Panc1 (cell line): ENCODE results near the gene SIGLEC1. TPM values are rescaled to one million over a fixed set of nuclear protein-coding genes. Genes with fewer than 3 reads are reported as not detected.

Experiments
- ATAC-seq: fragments of 200-7000 bp; cut with Tn5 transposase; 2 replicates; pipeline ENCODE4 v1.9.1; 2020; ENCODE audit warnings: mild to moderate bottlenecking, moderate library complexity
- BruUV-seq: library from RNA; stranded (reverse); fragments of 400-500 nt; replicated peaks from 2 replicates; lab custom pipeline; 2021; lab: Mats Ljungman, UMichigan
- CTCF ChIA-PET: fragments of 300-600 bp; sonication (Branson Sonifier 250); formaldehyde crosslinking; loops from one replicate; lab custom pipeline; 2022; ENCODE audit warnings: antibody characterized with exemption; lab: Charles Lee
- POLR2A ChIA-PET: fragments of 300-600 bp; sonication (Branson Sonifier 250); formaldehyde crosslinking; loops from one replicate; lab custom pipeline; 2022; ENCODE audit warnings: antibody characterized with exemption; lab: Charles Lee
- DNase-seq: peaks from one replicate; pipeline ENCODE4 v3.0.0-alpha.2; 2010; ENCODE audit warnings: low read depth, low spot score
- H3K27ac ChIP-seq: 2 replicates; pipeline ENCODE4 v1.5.1; 2011; ENCODE audit warnings: mild to moderate bottlenecking, low read length, inconsistent platforms
- H3K27me3 ChIP-seq: fragments of 200-500 bp; sonication (Bioruptor generic); 2 replicates; pipeline ENCODE4 v1.6.0; 2014; ENCODE audit warnings: low read length, inconsistent platforms; ENCODE audit not compliant: control insufficient read depth, insufficient read depth
- H3K36me3 ChIP-seq: fragments of 200-500 bp; sonication (Bioruptor generic); 2 replicates; pipeline ENCODE4 v1.5.1; 2014; ENCODE audit warnings: inconsistent platforms, mild to moderate bottlenecking, low read length, moderate library complexity; ENCODE audit not compliant: control insufficient read depth, insufficient read depth
- H3K4me1 ChIP-seq: 2 replicates; pipeline ENCODE4 v1.5.1; 2011; ENCODE audit warnings: inconsistent platforms, mild to moderate bottlenecking, low read length, moderate library complexity; ENCODE audit not compliant: control insufficient read depth, insufficient read depth
- H3K4me3 ChIP-seq, 2 experiments: 2 replicates each; pipeline ENCODE4 v1.5.1; 2011 to 2012; ENCODE audit warnings: low read depth in 2 of 2, low read length in 2 of 2, mild to moderate bottlenecking in 2 of 2, inconsistent platforms in 1 of 2, moderate library complexity in 1 of 2
- H3K9me3 ChIP-seq: fragments of 200-500 bp; sonication (Bioruptor generic); 2 replicates; pipeline ENCODE4 v1.5.1; 2014; ENCODE audit warnings: low read depth, mild to moderate bottlenecking, inconsistent platforms, low read length, moderate library complexity; ENCODE audit not compliant: control insufficient read depth, insufficient read depth
- CTCF ChIP-seq: fragments of 450-650 bp; IDR thresholded peaks from 2 replicates; pipeline ENCODE4 v1.5.1; 2017; ENCODE audit warnings: mild to moderate bottlenecking
- POLR2AphosphoS5 ChIP-seq: IDR thresholded peaks from 2 replicates; pipeline ENCODE4 v1.6.1; 2012; ENCODE audit warnings: mild to moderate bottlenecking, low read depth, low read length, moderate library complexity
- REST ChIP-seq, 2 experiments: IDR thresholded peaks; 2 replicates each; pipeline ENCODE4 v1.6.1; 2011 to 2012; ENCODE audit warnings: low read depth in 2 of 2, control low read depth in 1 of 2, low read length in 1 of 2, mild to moderate bottlenecking in 1 of 2, moderate library complexity in 1 of 2; ENCODE audit not compliant: insufficient read depth in 1 of 2
- SIN3A ChIP-seq: IDR thresholded peaks from 2 replicates; pipeline ENCODE4 v1.6.1; 2012; ENCODE audit warnings: low read depth, mild to moderate bottlenecking, low read length, moderate library complexity, borderline replicate concordance; ENCODE audit not compliant: insufficient read depth
- TCF7L2 ChIP-seq: IDR thresholded peaks from 2 replicates; pipeline ENCODE4 v1.6.1; 2011; ENCODE audit warnings: mild to moderate bottlenecking, low read depth, low read length, inconsistent platforms
- in situ Hi-C: cut with HindIII; loops from 2 replicates; pipeline ENCODE4 v1.10.0; 2016; ENCODE audit warnings: low sequenced_read_pairs, low pct_unique_long_range_greater_than_20kb
- intact Hi-C: fragments of 100-400 bp; cut with micrococcal nuclease; formaldehyde crosslinking; loops from one replicate; pipeline ENCODE4 v1.10.0; 2022; ENCODE audit not compliant: unreplicated experiment
- total RNA-seq: library from RNA; stranded (reverse); gene quantifications from one replicate; pipeline ENCODE4 v1.2.1, GENCODE V29; 2021; ENCODE audit not compliant: unreplicated experiment

Gene SIGLEC1
- total RNA-seq, 1 experiment from 2014 or later: 0.03 TPM

- in situ Hi-C loops: no loop called here
- TF ChIP-seq CTCF: no peak
- intact Hi-C loops: no loop called here
These were observed 13.8 kb downstream of the SIGLEC1 start for GRCh38 chr20:3698591-3699001.

GRCh38 chr20:3697588-3698305 lies 14.7 kb downstream of the SIGLEC1 start:
- DNase-seq (no peak), ATAC-seq (no peak)
- CTCF ChIA-PET: interaction anchor here (0.6 to 0.7 kb wide), 2 partner anchors 10 to 237 kb away, joined by 3 to 8 read pairs; no protein-coding TSS in a partner anchor
- no TSS peak for BruUV-seq
- POLR2A ChIA-PET: no interaction called here
- Histone ChIP-seq H3K4me1 (no peaks in the 10 kb centered on the region), H3K9me3 (no peaks in the 10 kb centered on the region), H3K27me3 (no peaks in the 10 kb centered on the region), H3K4me3 (no peak overlapping the region), H3K27ac (no peak overlapping the region), H3K36me3 (no peaks in the 10 kb centered on the region)
- in situ Hi-C loops (no loop called here), intact Hi-C loops (no loop called here)
- TF ChIP-seq REST (IDR thresholded peaks at IDR 0.05; ENCODE audit: insufficient read depth in 1 of 2, low read depth in 2 of 2, low read length in 1 of 2) (no peak), POLR2AphosphoS5 (no peak)

More at GRCh38 chr20:3698591-3699001, 13.8 kb downstream of the SIGLEC1 start:
- ATAC-seq: no peak
- Histone ChIP-seq H3K4me1 (no peaks in the 10 kb centered on the region), H3K36me3 (no peaks in the 10 kb centered on the region), H3K27me3 (no peaks in the 10 kb centered on the region), H3K9me3 (no peaks in the 10 kb centered on the region), H3K27ac (no peak overlapping the region), H3K4me3 (no peak overlapping the region)
- no TSS peak for BruUV-seq
- POLR2A ChIA-PET: no interaction called here
- no peak for DNase-seq
- CTCF ChIA-PET: no interaction called here

- ChIA-PET POLR2A (no interaction called here), CTCF (interaction anchor here (0.6 to 1.8 kb wide), 4 partner anchors 9 to 236 kb away, joined by 3 to 9 read pairs (median 8); no protein-coding TSS in a partner anchor)
- DNase-seq (no peak), ATAC-seq (no peak)
- BruUV-seq: no TSS peak
- intact Hi-C loops (no loop called here), in situ Hi-C loops (no loop called here)
- H3K9me3 ChIP-seq: no peaks in the 10 kb centered on the region
- no peak overlapping the region for H3K4me3 ChIP-seq
- no peaks in the 10 kb centered on the region for H3K4me1 ChIP-seq
- H3K27ac ChIP-seq: no peak overlapping the region
- no peaks in the 10 kb centered on the region for H3K27me3 ChIP-seq
- TF ChIP-seq SIN3A (no peak), REST (IDR thresholded peaks at IDR 0.05; ENCODE audit: insufficient read depth in 1 of 2, low read depth in 2 of 2, low read length in 1 of 2) (no peak), TCF7L2 (no peak), POLR2AphosphoS5 (no peak), CTCF (no peak)
- H3K36me3 ChIP-seq: no peaks in the 10 kb centered on the region
These were observed 15.4 kb downstream of the SIGLEC1 start for GRCh38 chr20:3696745-3697587.
